Progenitor cell of endocrine pancreas (in vitro differentiated cells): ENCODE data around the gene KIF1A. TPM values are rescaled to one million over a fixed set of nuclear protein-coding genes. Genes with fewer than 3 reads are reported as not detected.
"Not testable (repeated sequence)": the region's sequence is repeated elsewhere in the genome, so short reads cannot be mapped to it uniquely, and the experiment has no call there.

Experiments used
- DNase-seq: peaks from one replicate; pipeline ENCODE4 v3.0.0; 2021; ENCODE audit warnings: low spot score; ENCODE audit not compliant: unreplicated experiment
- H3K27ac Mint-ChIP-seq: 2 replicates; pipeline ENCODE4 v1.8.0; 2021; ENCODE audit warnings: mild to moderate bottlenecking, moderate library complexity, mixed read lengths
- H3K27me3 Mint-ChIP-seq: 2 replicates; pipeline ENCODE4 v1.8.0; 2021; ENCODE audit warnings: mixed read lengths
- H3K36me3 Mint-ChIP-seq: 2 replicates; pipeline ENCODE4 v1.8.0; 2022; ENCODE audit warnings: mixed read lengths; ENCODE audit not compliant: insufficient read depth
- H3K4me1 Mint-ChIP-seq: 2 replicates; pipeline ENCODE4 v1.8.0; 2021; ENCODE audit warnings: low read depth, mixed read lengths
- H3K4me3 Mint-ChIP-seq: 2 replicates; pipeline ENCODE4 v1.8.0; 2021; ENCODE audit warnings: low read depth, mild to moderate bottlenecking, moderate library complexity, mixed read lengths
- H3K9me3 Mint-ChIP-seq: 2 replicates; pipeline ENCODE4 v1.8.0; 2021; ENCODE audit warnings: low read depth, mixed read lengths
- total RNA-seq: library from RNA; stranded (reverse); gene quantifications from 2 replicates; pipeline ENCODE4 v1.2.1, GENCODE V29; 2021
- TF ChIP-seq, protein P1 (sequence below): fragments of 200-600 bp; sonication (generic); IDR thresholded peaks from one replicate; pipeline ENCODE4 v1.5.0; 2021; ENCODE audit warnings: antibody characterized with exemption, mild to moderate bottlenecking; ENCODE audit not compliant: unreplicated experiment

Gene KIF1A
- total RNA-seq, 1 donor from 2014 or later: 132 TPM

DNA sequence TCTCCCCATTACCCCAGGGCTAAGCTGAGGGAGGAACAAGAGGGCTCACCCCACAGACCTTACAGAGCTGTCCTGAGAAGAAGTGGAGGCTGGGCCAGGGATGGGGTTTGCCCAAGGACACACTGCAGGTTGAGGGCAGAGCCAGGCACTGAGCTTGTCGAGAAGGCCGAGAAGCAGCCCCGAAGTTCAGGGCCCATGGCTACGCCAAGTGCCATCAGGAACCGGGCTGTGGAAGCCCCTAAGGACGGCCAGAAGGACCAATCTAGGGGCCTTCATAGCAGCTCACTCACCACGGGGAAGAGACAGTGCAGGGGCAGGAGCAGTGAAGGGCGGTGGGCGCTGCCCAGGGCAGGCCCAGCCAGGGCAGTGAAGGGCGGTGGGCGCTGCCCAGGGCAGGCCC, 30.0 kb upstream of the KIF1A start:
- DNase-seq: no peak
- no peaks in the 10 kb centered on the region for H3K36me3 Mint-ChIP-seq
- no peak overlapping the region for H3K4me3 Mint-ChIP-seq
- peak overlapping the region; percentile 29 for H3K27ac Mint-ChIP-seq
- peaks cover 4% of the 10 kb centered on the region for H3K9me3 Mint-ChIP-seq
- H3K27me3 Mint-ChIP-seq: peaks cover 12% of the 10 kb centered on the region
- TF ChIP-seq, protein P1, sequence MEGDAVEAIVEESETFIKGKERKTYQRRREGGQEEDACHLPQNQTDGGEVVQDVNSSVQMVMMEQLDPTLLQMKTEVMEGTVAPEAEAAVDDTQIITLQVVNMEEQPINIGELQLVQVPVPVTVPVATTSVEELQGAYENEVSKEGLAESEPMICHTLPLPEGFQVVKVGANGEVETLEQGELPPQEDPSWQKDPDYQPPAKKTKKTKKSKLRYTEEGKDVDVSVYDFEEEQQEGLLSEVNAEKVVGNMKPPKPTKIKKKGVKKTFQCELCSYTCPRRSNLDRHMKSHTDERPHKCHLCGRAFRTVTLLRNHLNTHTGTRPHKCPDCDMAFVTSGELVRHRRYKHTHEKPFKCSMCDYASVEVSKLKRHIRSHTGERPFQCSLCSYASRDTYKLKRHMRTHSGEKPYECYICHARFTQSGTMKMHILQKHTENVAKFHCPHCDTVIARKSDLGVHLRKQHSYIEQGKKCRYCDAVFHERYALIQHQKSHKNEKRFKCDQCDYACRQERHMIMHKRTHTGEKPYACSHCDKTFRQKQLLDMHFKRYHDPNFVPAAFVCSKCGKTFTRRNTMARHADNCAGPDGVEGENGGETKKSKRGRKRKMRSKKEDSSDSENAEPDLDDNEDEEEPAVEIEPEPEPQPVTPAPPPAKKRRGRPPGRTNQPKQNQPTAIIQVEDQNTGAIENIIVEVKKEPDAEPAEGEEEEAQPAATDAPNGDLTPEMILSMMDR: no peak
- H3K4me1 Mint-ChIP-seq: no peaks in the 10 kb centered on the region

DNA sequence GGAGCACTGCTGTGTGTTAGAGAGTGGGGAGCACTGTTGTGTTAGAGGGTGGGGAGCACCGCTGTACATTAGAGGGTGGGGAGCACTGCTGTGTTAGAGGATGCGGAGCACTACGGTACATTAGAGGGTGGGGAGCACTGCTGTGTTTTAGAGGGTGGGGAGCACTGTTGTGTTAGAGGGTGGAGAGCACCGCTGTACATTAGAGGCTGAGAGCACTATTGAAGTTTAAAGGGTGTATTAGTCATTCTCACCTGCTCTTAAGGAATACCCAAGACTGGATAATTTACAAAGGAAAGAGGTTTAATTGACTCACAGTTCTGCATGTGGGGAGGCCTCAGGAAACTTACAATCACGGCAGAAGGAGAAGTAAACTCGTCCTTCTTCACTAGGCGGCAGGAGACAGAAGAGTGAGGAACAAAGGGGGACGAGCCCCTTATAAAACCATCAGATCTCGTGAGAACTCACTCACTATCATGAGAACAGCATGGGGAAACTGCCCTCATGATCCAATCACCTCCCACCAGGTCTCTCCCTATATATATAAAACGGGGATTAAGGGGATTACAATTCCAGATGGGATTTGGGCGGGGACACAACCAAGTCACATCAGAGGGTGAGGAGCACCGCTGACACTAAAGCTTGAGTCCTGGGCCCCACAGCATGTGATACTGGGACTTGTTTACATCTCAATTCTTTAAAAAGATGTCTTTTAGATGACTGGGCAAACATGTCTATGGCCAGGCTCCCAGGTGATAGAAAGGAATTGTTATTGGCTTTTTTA, 29.1 kb upstream of the KIF1A start:
- Mint-ChIP-seq H3K4me1 (no peaks in the 10 kb centered on the region), H3K9me3 (peaks cover 1% of the 10 kb centered on the region), H3K27me3 (peaks cover 18% of the 10 kb centered on the region), H3K36me3 (no peaks in the 10 kb centered on the region), H3K4me3 (no peak overlapping the region), H3K27ac (no peak overlapping the region)
- no peak for DNase-seq
- TF ChIP-seq, protein P1: no peak

DNA sequence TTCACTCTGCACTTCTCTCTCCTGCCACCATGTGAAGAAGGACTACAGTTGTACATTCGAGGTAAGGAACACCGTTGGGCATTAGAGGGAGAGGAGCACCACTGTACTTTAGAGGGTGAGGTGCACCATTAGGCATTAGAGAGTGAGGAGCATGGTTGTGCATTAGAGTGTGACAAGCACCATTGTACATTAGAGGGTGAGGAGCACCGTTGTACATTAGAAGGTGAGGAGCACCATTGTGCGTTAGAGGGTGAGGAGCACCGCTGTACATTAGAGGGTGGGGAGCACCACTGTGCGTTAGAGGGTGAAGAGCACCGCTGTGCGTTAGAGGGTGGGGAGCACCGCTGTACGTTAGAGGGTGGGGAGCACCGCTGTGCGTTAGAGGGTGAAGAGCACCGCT, 27.8 kb upstream of the KIF1A start:
- Mint-ChIP-seq H3K9me3 (no peaks in the 10 kb centered on the region), H3K4me3 (no peak overlapping the region), H3K36me3 (no peaks in the 10 kb centered on the region), H3K27me3 (peaks cover 26% of the 10 kb centered on the region), H3K4me1 (no peaks in the 10 kb centered on the region), H3K27ac (no peak overlapping the region)
- DNase-seq: no peak
- TF ChIP-seq, protein P1: no peak

DNA sequence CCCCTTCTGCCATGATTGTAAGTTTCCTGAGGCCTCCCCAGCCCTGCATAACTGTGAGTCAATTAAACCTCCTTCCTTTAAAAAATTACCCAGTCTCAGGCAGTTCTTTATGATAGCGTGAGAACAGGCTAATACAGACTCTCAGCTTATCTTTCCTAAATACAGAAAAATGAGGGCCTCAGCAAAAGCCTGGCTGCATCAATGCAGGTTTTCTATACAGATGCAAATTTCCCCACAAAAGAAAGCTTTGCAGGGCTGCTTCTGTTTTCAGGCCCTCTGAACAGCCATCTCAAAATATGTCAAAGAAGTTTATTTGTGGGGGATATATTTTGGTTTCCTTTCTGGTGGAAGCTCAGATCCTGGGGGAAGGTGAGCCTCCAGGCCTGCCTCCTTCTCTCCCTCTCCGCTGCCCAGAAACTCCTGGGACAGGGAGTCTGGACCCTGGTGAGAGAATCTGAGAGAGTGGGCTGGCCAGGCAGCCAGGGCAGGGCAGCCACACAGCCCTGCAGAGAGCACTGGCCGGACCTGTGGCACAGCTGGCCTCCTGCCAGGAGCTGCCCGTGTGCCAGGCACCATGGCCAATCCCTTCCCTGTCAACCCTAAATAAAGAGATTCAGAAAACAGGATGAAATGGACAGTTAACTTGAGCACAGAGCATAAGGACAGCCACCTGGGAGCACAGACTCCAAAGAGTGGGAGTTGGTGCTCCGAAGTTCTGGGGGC, 27.0 kb upstream of the KIF1A start:
- no peaks in the 10 kb centered on the region for H3K36me3 Mint-ChIP-seq
- H3K27me3 Mint-ChIP-seq: peaks cover 29% of the 10 kb centered on the region
- TF ChIP-seq, protein P1: no peak
- no peak for DNase-seq
- H3K9me3 Mint-ChIP-seq: no peaks in the 10 kb centered on the region
- H3K4me3 Mint-ChIP-seq: no peak overlapping the region
- H3K27ac Mint-ChIP-seq: no peak overlapping the region
- H3K4me1 Mint-ChIP-seq: peaks cover 1% of the 10 kb centered on the region

DNA sequence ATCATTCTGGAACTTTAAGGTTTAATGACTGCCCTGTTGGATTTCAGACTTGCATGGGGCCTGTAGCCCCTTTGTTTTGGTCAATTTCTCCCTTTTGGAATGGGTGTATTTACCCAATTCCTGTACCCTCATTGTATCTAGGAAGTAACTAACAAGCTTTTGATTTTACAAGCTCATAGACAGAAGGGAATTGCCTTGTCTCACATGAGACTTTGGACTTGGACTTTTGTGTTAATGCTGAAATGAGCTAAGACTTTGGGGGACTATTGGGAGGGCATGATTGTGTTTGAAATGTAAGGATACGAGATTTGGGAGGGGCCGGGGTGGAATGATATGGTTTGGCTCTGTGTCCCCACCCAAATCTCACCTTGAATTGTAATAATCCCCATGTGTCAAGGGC, 26.3 kb upstream of the KIF1A start:
- H3K36me3 Mint-ChIP-seq, DNase-seq, H3K27ac Mint-ChIP-seq, H3K9me3 Mint-ChIP-seq, H3K4me3 Mint-ChIP-seq, H3K4me1 Mint-ChIP-seq: not testable (repeated sequence)
- peaks cover 29% of the 10 kb centered on the region for H3K27me3 Mint-ChIP-seq
